Peyer's patch (tissue), 4 donors: ENCODE results near the gene FAM20B. TPM values are rescaled to one million over a fixed set of nuclear protein-coding genes. Genes with fewer than 3 reads are reported as not detected.
"Not testable (repeated sequence)": the region's sequence is repeated elsewhere in the genome, so short reads cannot be mapped to it uniquely, and the experiment has no call there.

ENCODE experiments used
- DNase-seq, 3 donors: peaks; one replicate each; pipeline ENCODE4 v3.0.0-alpha.2; 2017 to 2019
- H3K27ac ChIP-seq, 4 donors: fragments of 200-600 bp; sonication (generic); one replicate each; pipeline ENCODE4 v1.5.1; 2016 to 2019
- H3K27me3 ChIP-seq, 2 donors: fragments of 200-600 bp; sonication (generic); one replicate each; pipeline ENCODE4 v1.5.1; 2019
- H3K36me3 ChIP-seq, 3 donors: fragments of 200-600 bp; sonication (generic); one replicate each; pipeline ENCODE4 v1.5.1; 2016 to 2019
- H3K4me1 ChIP-seq, 4 donors: fragments of 200-600 bp; sonication (generic); one replicate each; pipeline ENCODE4 v1.5.1; 2016 to 2019
- H3K4me3 ChIP-seq, 4 donors: fragments of 200-600 bp; sonication (generic); 1 replicate in 3 of 4; 2 replicates in 1 of 4; pipeline ENCODE4 v1.5.1; 2016 to 2019; ENCODE audit warnings: mild to moderate bottlenecking in 1 of 4
- H3K9me3 ChIP-seq, 4 donors: fragments of 200-600 bp; sonication (generic); one replicate each; pipeline ENCODE4 v1.5.1; 2016 to 2019; ENCODE audit warnings: mild to moderate bottlenecking in 1 of 4
- CTCF ChIP-seq, 6 experiments: fragments of 450-650 bp in 4 of 6; fragments of 200-600 bp in 2 of 6; sonication (generic) in 1 of 6; IDR thresholded peaks; one replicate each; pipeline ENCODE4 v1.5.1; 2017 to 2019; ENCODE audit warnings: antibody characterized with exemption in 6 of 6, mild to moderate bottlenecking in 3 of 6, moderate library complexity in 1 of 6
- POLR2A ChIP-seq, 2 donors: fragments of 450-650 bp; IDR thresholded peaks; one replicate each; pipeline ENCODE4 v1.5.1; 2017; ENCODE audit warnings: antibody characterized with exemption in 2 of 2, mild to moderate bottlenecking in 2 of 2, moderate library complexity in 2 of 2
- total RNA-seq, 4 donors: library from RNA; depleted of rRNA; stranded (reverse); fragments of >200 nt; gene quantifications; one replicate each; pipeline ENCODE4 v1.1.0, GENCODE V29; 2016

FAM20B gene
- total RNA-seq, 4 donors from 2014 or later, result 13.8 to 18.8 (median 17.2) TPM

GRCh38 chr1:179031855-179032513 is 6.3 kb downstream of the FAM20B start:
- no peaks in the 10 kb centered on the region for H3K9me3 ChIP-seq
- H3K4me1 ChIP-seq, result peaks cover 0 to 51% (median 8%) of the 10 kb centered on the region in 4 donors
- H3K36me3 ChIP-seq, result no peaks in the 10 kb centered on the region
- H3K27ac ChIP-seq, result no peak overlapping the region
- no peaks in the 10 kb centered on the region for H3K27me3 ChIP-seq
- TF ChIP-seq CTCF (IDR thresholded peaks at IDR 0.05), result no peak
- TF ChIP-seq POLR2A (IDR thresholded peaks at IDR 0.05), result no peak
- no peak overlapping the region for H3K4me3 ChIP-seq
- no peak for DNase-seq

- no peak for TF ChIP-seq POLR2A (IDR thresholded peaks at IDR 0.05)
- TF ChIP-seq CTCF (IDR thresholded peaks at IDR 0.05), result no peak
- Histone ChIP-seq H3K36me3 (no peaks in the 10 kb centered on the region), H3K4me1 (peaks cover 0 to 27% (median 6%) of the 10 kb centered on the region in 4 donors), H3K27ac (peak overlapping the region in 2 of 4 donors; percentile 27 to 40), H3K4me3 (no peak overlapping the region), H3K9me3 (no peaks in the 10 kb centered on the region), H3K27me3 (no peaks in the 10 kb centered on the region)
- no peak for DNase-seq
Measured at GRCh38 chr1:179034720-179035119, 9.0 kb downstream of the FAM20B start.

- peaks cover 0 to 17% (median under 1%) of the 10 kb centered on the region in 4 donors for H3K4me1 ChIP-seq
- H3K36me3 ChIP-seq, result no peaks in the 10 kb centered on the region
- no peaks in the 10 kb centered on the region for H3K9me3 ChIP-seq
- H3K27ac ChIP-seq, result no peak overlapping the region
- TF ChIP-seq POLR2A (IDR thresholded peaks at IDR 0.05) (no peak), CTCF (IDR thresholded peaks at IDR 0.05) (no peak)
- no peak for DNase-seq
- no peaks in the 10 kb centered on the region for H3K27me3 ChIP-seq
- H3K4me3 ChIP-seq, result no peak overlapping the region
Measured at GRCh38 chr1:179036844-179037465, 11.3 kb downstream of the FAM20B start.

DNA sequence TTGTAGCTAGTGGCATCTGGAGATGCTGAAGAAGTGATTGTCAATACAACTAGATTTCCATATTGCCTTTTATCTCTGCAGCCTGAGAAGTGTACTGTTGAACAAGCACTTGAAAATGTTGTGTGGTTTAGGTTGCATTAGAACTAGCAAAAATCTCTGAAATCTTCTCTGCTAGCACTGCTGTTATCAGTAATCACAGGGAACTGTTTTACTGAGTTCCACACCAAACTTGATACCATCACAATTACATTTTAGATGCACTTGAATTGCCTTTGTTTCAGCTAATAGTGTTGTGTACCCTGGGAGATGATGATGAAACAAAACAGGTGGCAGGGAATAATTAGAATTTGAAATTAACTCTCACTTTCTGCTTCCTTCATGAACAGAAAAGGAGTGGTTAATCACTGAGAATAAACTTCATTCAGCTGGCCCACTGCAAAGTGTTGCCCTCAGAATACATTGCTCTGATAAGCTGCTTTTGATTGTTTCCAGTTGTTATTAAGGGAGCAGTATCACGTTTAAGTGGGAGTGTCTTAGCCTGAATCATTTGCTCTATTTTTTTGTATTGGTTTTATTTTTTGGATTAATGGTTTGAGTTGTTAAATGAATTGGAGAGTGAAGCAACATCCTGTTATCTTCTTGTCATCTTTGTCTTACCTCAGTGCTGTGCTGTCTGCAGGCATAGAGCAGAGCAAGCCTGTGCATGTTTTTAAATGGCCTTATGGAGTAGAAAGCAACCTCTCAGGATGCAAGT is 13.0 kb downstream of the FAM20B start:
- no peak for DNase-seq
- no peak overlapping the region for H3K4me3 ChIP-seq
- H3K27ac ChIP-seq, result no peak overlapping the region
- H3K9me3 ChIP-seq, result no peaks in the 10 kb centered on the region
- no peaks in the 10 kb centered on the region for H3K36me3 ChIP-seq
- no peak for TF ChIP-seq POLR2A (IDR thresholded peaks at IDR 0.05)
- TF ChIP-seq CTCF (IDR thresholded peaks at IDR 0.05), result no peak
- H3K27me3 ChIP-seq, result no peaks in the 10 kb centered on the region
- H3K4me1 ChIP-seq, result peaks cover 0 to 15% (median 0%) of the 10 kb centered on the region in 4 donors

GRCh38 chr1:179039502-179040174 is 13.9 kb downstream of the FAM20B start:
- DNase-seq, H3K4me3 ChIP-seq, H3K36me3 ChIP-seq, H3K27ac ChIP-seq, H3K27me3 ChIP-seq, H3K9me3 ChIP-seq, H3K4me1 ChIP-seq: not testable (repeated sequence)

DNA sequence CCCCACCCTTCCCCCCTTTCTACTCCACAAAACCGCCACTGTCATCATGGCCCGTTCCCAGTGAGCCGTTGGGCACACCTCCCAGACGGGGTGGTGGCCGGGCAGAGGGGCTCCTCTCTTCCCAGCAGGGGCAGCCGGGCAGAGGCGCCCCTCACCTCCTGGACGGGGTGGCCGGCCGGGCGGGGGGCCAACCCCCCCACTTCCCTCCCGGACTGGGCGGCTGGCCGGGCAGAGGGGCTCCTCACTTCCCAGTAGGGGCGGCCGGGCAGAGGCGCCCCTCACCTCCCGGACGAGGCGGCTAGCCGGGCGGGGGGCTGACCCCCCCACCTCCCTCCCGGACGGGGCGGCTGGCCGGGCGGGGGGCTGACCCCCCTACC is 14.5 kb downstream of the FAM20B start:
- H3K9me3 ChIP-seq, DNase-seq, H3K27me3 ChIP-seq, H3K36me3 ChIP-seq, H3K4me3 ChIP-seq, H3K4me1 ChIP-seq, H3K27ac ChIP-seq: not testable (repeated sequence)
